ENCODE data around the gene HOXA4.

HOXA4 gene

GRCh38 chr7:27161214-27161720, 30.7 kb upstream of the HOXA4 start:
- TF ChIP-seq EZH2phosphoT487 (IDR thresholded peaks at IDR 0.05; ENCODE audit: low read length) (no peak), EZH2 (optimal IDR thresholded peaks at IDR 0.05; ENCODE audit: low read depth, low read length) (no peak), CTCF (IDR thresholded peaks at IDR 0.05; ENCODE audit: low read length) (no peak; the same call in 1 of the 2 replicates)
- H3K79me2 ChIP-seq (ENCODE audit: low read length), result no peaks in the 10 kb centered on the region
- H3K9ac ChIP-seq (ENCODE audit: low read length), result no peak overlapping the region

GRCh38 chr7:27160546-27161213, 30.1 kb upstream of the HOXA4 start:
- Histone ChIP-seq H3K9me2 (replicated peaks; ENCODE audit: insufficient read depth, low read length) (no peaks in the 10 kb centered on the region), H2AFZ (ENCODE audit: low read length) (peak overlapping the region; percentile 91), H3K9ac (ENCODE audit: low read length) (peak overlapping the region; percentile 6; the same call in 1 of the 2 replicates), H3K9me3 (replicated peaks; ENCODE audit: insufficient read depth, low read length) (no peaks in the 10 kb centered on the region), H3F3A (ENCODE audit: insufficient read depth, low read length) (no peaks in the 10 kb centered on the region), H3K4me3 (ENCODE audit: low read length) (peak overlapping the region; percentile 64), H3K27ac (ENCODE audit: low read length) (no peak overlapping the region), H4K20me1 (ENCODE audit: insufficient read depth, low read length) (no peaks in the 10 kb centered on the region), H3K4me1 (ENCODE audit: low read length) (0 out of 2 replicates have a peak, but pooled peaks cover 4% of the 10 kb centered on the region), H3K36me3 (replicated peaks; ENCODE audit: insufficient read depth, low read length) (no peaks in the 10 kb centered on the region), H3K4me2 (ENCODE audit: low read depth, low read length) (peak overlapping the region; percentile 96), H3K79me2 (ENCODE audit: low read length) (no peaks in the 10 kb centered on the region), H3K27me3 (replicated peaks; ENCODE audit: insufficient read depth, low read length) (peaks cover 91% of the 10 kb centered on the region)
- TF ChIP-seq EZH2 (optimal IDR thresholded peaks at IDR 0.05; ENCODE audit: low read depth, low read length) (no peak), CTCF (IDR thresholded peaks at IDR 0.05; ENCODE audit: low read length) (peak; percentile 96)
- DNase-seq, result peak; percentile 71

More at GRCh38 chr7:27161214-27161720, 30.7 kb upstream of the HOXA4 start:
- H3K27me3 ChIP-seq (replicated peaks; ENCODE audit: insufficient read depth, low read length), result peaks cover 91% of the 10 kb centered on the region
- H3K4me3 ChIP-seq (ENCODE audit: low read length), result peak overlapping the region; percentile 64
- H3K9me3 ChIP-seq (replicated peaks; ENCODE audit: insufficient read depth, low read length), result no peaks in the 10 kb centered on the region
- H2AFZ ChIP-seq (ENCODE audit: low read length), result peak overlapping the region; percentile 91
- H4K20me1 ChIP-seq (ENCODE audit: insufficient read depth, low read length), result no peaks in the 10 kb centered on the region
- peak overlapping the region; percentile 96 for H3K4me2 ChIP-seq (ENCODE audit: low read depth, low read length)
- no peaks in the 10 kb centered on the region for H3F3A ChIP-seq (ENCODE audit: insufficient read depth, low read length)
- no peak for DNase-seq
- H3K27ac ChIP-seq (ENCODE audit: low read length), result no peak overlapping the region
- no peaks in the 10 kb centered on the region for H3K36me3 ChIP-seq (replicated peaks; ENCODE audit: insufficient read depth, low read length)
- no peaks in the 10 kb centered on the region for H3K9me2 ChIP-seq (replicated peaks; ENCODE audit: insufficient read depth, low read length)
- H3K4me1 ChIP-seq (ENCODE audit: low read length), result 0 out of 2 replicates have a peak, but pooled peaks cover 4% of the 10 kb centered on the region

- H3K4me3 ChIP-seq (ENCODE audit: low read length), result peak overlapping the region; percentile 64
- H4K20me1 ChIP-seq (ENCODE audit: insufficient read depth, low read length), result no peaks in the 10 kb centered on the region
- no peaks in the 10 kb centered on the region for H3K9me3 ChIP-seq (replicated peaks; ENCODE audit: insufficient read depth, low read length)
- no peaks in the 10 kb centered on the region for H3K79me2 ChIP-seq (ENCODE audit: low read length)
- H3K27ac ChIP-seq (ENCODE audit: low read length), result no peak overlapping the region
- DNase-seq, result no peak
- peak overlapping the region; percentile 6; the same call in 1 of the 2 replicates for H3K9ac ChIP-seq (ENCODE audit: low read length)
- peak overlapping the region; percentile 96 for H3K4me2 ChIP-seq (ENCODE audit: low read depth, low read length)
- H2AFZ ChIP-seq (ENCODE audit: low read length), result peak overlapping the region; percentile 91
- H3F3A ChIP-seq (ENCODE audit: insufficient read depth, low read length), result no peaks in the 10 kb centered on the region
- H3K27me3 ChIP-seq (replicated peaks; ENCODE audit: insufficient read depth, low read length), result peaks cover 91% of the 10 kb centered on the region
- H3K36me3 ChIP-seq (replicated peaks; ENCODE audit: insufficient read depth, low read length), result no peaks in the 10 kb centered on the region
- TF ChIP-seq EZH2phosphoT487 (IDR thresholded peaks at IDR 0.05; ENCODE audit: low read length) (0 out of 2 replicates have a peak, but pooled peaks have one; percentile 58), CTCF (IDR thresholded peaks at IDR 0.05; ENCODE audit: low read length) (no peak), EZH2 (optimal IDR thresholded peaks at IDR 0.05; ENCODE audit: low read depth, low read length) (no peak)
- 0 out of 2 replicates have a peak, but pooled peaks cover 4% of the 10 kb centered on the region for H3K4me1 ChIP-seq (ENCODE audit: low read length)
- H3K9me2 ChIP-seq (replicated peaks; ENCODE audit: insufficient read depth, low read length), result no peaks in the 10 kb centered on the region
Observed at GRCh38 chr7:27160145-27160545, 29.6 kb upstream of the HOXA4 start.
